ENCODE data around the gene SPRING1. TPM values are rescaled to one million over a fixed set of nuclear protein-coding genes. Genes with fewer than 3 reads are reported as not detected.

Gene SPRING1
- total and polyA plus RNA-seq, 2 of the 13 experiments (the other 11 are each of a cell fraction or from before 2014, with no cell fraction given): 20.0 to 51.8 TPM

GRCh38 chr12:116737774-116738657, at the start of gene SPRING1, which contains the start of gene RNFT2 (continued):
- TF ChIP-seq, protein P1, sequence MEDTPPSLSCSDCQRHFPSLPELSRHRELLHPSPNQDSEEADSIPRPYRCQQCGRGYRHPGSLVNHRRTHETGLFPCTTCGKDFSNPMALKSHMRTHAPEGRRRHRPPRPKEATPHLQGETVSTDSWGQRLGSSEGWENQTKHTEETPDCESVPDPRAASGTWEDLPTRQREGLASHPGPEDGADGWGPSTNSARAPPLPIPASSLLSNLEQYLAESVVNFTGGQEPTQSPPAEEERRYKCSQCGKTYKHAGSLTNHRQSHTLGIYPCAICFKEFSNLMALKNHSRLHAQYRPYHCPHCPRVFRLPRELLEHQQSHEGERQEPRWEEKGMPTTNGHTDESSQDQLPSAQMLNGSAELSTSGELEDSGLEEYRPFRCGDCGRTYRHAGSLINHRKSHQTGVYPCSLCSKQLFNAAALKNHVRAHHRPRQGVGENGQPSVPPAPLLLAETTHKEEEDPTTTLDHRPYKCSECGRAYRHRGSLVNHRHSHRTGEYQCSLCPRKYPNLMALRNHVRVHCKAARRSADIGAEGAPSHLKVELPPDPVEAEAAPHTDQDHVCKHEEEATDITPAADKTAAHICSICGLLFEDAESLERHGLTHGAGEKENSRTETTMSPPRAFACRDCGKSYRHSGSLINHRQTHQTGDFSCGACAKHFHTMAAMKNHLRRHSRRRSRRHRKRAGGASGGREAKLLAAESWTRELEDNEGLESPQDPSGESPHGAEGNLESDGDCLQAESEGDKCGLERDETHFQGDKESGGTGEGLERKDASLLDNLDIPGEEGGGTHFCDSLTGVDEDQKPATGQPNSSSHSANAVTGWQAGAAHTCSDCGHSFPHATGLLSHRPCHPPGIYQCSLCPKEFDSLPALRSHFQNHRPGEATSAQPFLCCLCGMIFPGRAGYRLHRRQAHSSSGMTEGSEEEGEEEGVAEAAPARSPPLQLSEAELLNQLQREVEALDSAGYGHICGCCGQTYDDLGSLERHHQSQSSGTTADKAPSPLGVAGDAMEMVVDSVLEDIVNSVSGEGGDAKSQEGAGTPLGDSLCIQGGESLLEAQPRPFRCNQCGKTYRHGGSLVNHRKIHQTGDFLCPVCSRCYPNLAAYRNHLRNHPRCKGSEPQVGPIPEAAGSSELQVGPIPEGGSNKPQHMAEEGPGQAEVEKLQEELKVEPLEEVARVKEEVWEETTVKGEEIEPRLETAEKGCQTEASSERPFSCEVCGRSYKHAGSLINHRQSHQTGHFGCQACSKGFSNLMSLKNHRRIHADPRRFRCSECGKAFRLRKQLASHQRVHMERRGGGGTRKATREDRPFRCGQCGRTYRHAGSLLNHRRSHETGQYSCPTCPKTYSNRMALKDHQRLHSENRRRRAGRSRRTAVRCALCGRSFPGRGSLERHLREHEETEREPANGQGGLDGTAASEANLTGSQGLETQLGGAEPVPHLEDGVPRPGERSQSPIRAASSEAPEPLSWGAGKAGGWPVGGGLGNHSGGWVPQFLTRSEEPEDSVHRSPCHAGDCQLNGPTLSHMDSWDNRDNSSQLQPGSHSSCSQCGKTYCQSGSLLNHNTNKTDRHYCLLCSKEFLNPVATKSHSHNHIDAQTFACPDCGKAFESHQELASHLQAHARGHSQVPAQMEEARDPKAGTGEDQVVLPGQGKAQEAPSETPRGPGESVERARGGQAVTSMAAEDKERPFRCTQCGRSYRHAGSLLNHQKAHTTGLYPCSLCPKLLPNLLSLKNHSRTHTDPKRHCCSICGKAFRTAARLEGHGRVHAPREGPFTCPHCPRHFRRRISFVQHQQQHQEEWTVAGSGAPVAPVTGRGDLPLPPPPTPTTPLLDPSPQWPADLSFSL (CRISPR knock-in tag; IDR thresholded peaks at IDR 0.05): no peak
- TF ChIP-seq DNMT3B (CRISPR knock-in tag; conservative IDR thresholded peaks at IDR 0.05) (no peak), SALL2 (CRISPR knock-in tag; IDR thresholded peaks at IDR 0.05) (peak; percentile 84; the same call in 1 of the 2 replicates), POLR2AphosphoS2 (IDR thresholded peaks at IDR 0.05; ENCODE audit: low read depth, low read length) (no peak), SCMH1 (CRISPR knock-in tag; IDR thresholded peaks at IDR 0.05; ENCODE audit: borderline replicate concordance) (no peak), ZNF781 (CRISPR knock-in tag; IDR thresholded peaks at IDR 0.05; ENCODE audit: borderline replicate concordance, not compliant biosample characterization) (no peak), ZNF800 (CRISPR knock-in tag; IDR thresholded peaks at IDR 0.05) (no peak), REPIN1 (CRISPR knock-in tag; IDR thresholded peaks at IDR 0.05; ENCODE audit: borderline replicate concordance, low read depth) (0 out of 2 replicates have a peak, but pooled peaks have one; percentile 82), ZMYM2 (CRISPR knock-in tag; IDR thresholded peaks at IDR 0.05) (no peak; the same call in 1 of the 2 replicates), ETV6 (CRISPR knock-in tag; conservative IDR thresholded peaks at IDR 0.05) (no peak), HDAC2 (CRISPR knock-in tag; IDR thresholded peaks at IDR 0.05) (peak; percentile 53), JUND (CRISPR knock-in tag; IDR thresholded peaks at IDR 0.05) (peak; percentile 63; the same call in 1 of the 2 replicates), ZNF383 (CRISPR knock-in tag; IDR thresholded peaks at IDR 0.05; ENCODE audit: borderline replicate concordance) (no peak)
- TF ChIP-seq, protein P2, sequence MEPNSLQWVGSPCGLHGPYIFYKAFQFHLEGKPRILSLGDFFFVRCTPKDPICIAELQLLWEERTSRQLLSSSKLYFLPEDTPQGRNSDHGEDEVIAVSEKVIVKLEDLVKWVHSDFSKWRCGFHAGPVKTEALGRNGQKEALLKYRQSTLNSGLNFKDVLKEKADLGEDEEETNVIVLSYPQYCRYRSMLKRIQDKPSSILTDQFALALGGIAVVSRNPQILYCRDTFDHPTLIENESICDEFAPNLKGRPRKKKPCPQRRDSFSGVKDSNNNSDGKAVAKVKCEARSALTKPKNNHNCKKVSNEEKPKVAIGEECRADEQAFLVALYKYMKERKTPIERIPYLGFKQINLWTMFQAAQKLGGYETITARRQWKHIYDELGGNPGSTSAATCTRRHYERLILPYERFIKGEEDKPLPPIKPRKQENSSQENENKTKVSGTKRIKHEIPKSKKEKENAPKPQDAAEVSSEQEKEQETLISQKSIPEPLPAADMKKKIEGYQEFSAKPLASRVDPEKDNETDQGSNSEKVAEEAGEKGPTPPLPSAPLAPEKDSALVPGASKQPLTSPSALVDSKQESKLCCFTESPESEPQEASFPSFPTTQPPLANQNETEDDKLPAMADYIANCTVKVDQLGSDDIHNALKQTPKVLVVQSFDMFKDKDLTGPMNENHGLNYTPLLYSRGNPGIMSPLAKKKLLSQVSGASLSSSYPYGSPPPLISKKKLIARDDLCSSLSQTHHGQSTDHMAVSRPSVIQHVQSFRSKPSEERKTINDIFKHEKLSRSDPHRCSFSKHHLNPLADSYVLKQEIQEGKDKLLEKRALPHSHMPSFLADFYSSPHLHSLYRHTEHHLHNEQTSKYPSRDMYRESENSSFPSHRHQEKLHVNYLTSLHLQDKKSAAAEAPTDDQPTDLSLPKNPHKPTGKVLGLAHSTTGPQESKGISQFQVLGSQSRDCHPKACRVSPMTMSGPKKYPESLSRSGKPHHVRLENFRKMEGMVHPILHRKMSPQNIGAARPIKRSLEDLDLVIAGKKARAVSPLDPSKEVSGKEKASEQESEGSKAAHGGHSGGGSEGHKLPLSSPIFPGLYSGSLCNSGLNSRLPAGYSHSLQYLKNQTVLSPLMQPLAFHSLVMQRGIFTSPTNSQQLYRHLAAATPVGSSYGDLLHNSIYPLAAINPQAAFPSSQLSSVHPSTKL (CRISPR knock-in tag; IDR thresholded peaks at IDR 0.05): peak; percentile 60; the same call in 1 of the 2 replicates
- TF ChIP-seq, protein P3, sequence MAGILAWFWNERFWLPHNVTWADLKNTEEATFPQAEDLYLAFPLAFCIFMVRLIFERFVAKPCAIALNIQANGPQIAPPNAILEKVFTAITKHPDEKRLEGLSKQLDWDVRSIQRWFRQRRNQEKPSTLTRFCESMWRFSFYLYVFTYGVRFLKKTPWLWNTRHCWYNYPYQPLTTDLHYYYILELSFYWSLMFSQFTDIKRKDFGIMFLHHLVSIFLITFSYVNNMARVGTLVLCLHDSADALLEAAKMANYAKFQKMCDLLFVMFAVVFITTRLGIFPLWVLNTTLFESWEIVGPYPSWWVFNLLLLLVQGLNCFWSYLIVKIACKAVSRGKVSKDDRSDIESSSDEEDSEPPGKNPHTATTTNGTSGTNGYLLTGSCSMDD (CRISPR knock-in tag; IDR thresholded peaks at IDR 0.05): no peak

All from HepG2 (cell line).